Measurements from ENCODE around the gene TRMT11.

TRMT11 gene

GRCh38 chr6:125994670-125995488 is 8.5 kb downstream of the TRMT11 start:
- TF ChIP-seq POLR2AphosphoS5 (IDR thresholded peaks at IDR 0.05; ENCODE audit: low read depth) (no peak), REST (IDR thresholded peaks at IDR 0.05; ENCODE audit: insufficient replicate concordance, low read depth) (no peak), GABPA (IDR thresholded peaks at IDR 0.05; ENCODE audit: low read depth) (no peak), CTCF (IDR thresholded peaks at IDR 0.05; ENCODE audit: insufficient read depth, low read length) (no peak), SPI1 (IDR thresholded peaks at IDR 0.05; ENCODE audit: borderline replicate concordance, low read depth) (no peak)
- Histone ChIP-seq H3K27me3 (ENCODE audit: insufficient read depth, poor library complexity, severe bottlenecking) (no peaks in the 10 kb centered on the region), H3K4me3 (replicated peaks; ENCODE audit: insufficient read depth, low read length) (no peak overlapping the region), H3K27ac (replicated peaks) (no peak overlapping the region)
- no peak for DNase-seq (ENCODE audit: low read depth in 1 of 2, low spot score in 1 of 2)

GRCh38 chr6:125995972-125996580 is 9.7 kb downstream of the TRMT11 start:
- TF ChIP-seq REST (IDR thresholded peaks at IDR 0.05; ENCODE audit: insufficient replicate concordance, low read depth) (no peak), CTCF (IDR thresholded peaks at IDR 0.05; ENCODE audit: insufficient read depth, low read length) (peak; percentile 74)
- no peak overlapping the region for H3K27ac ChIP-seq (replicated peaks)
- H3K27me3 ChIP-seq (ENCODE audit: insufficient read depth, poor library complexity, severe bottlenecking), result no peaks in the 10 kb centered on the region
- peak; percentile 36 to 67 for DNase-seq (ENCODE audit: low read depth in 1 of 2, low spot score in 1 of 2)
- no peak overlapping the region for H3K4me3 ChIP-seq (replicated peaks; ENCODE audit: insufficient read depth, low read length)

GRCh38 chr6:126002755-126003679 is 16.7 kb downstream of the TRMT11 start:
- no peak overlapping the region for H3K4me3 ChIP-seq (replicated peaks; ENCODE audit: insufficient read depth, low read length)
- no peak for TF ChIP-seq REST (IDR thresholded peaks at IDR 0.05; ENCODE audit: insufficient replicate concordance, low read depth)
- no peak for TF ChIP-seq CTCF (IDR thresholded peaks at IDR 0.05; ENCODE audit: insufficient read depth, low read length)
- no peak for TF ChIP-seq POLR2AphosphoS5 (IDR thresholded peaks at IDR 0.05; ENCODE audit: low read depth)
- no peak for TF ChIP-seq SPI1 (IDR thresholded peaks at IDR 0.05; ENCODE audit: borderline replicate concordance, low read depth)
- TF ChIP-seq GABPA (IDR thresholded peaks at IDR 0.05; ENCODE audit: low read depth), result no peak
- no peaks in the 10 kb centered on the region for H3K27me3 ChIP-seq (ENCODE audit: insufficient read depth, poor library complexity, severe bottlenecking)
- no peak overlapping the region for H3K27ac ChIP-seq (replicated peaks)
- DNase-seq (ENCODE audit: low read depth in 1 of 2, low spot score in 1 of 2), result no peak
